CD4-positive, alpha-beta T cell treated with Interleukin-4 for 4 hours (primary cell): ENCODE measurements around the gene IRX3.

Experiments used
- DNase-seq: peaks from one replicate; pipeline ENCODE4 v3.0.0-alpha.2; 2020

The IRX3 gene

DNA sequence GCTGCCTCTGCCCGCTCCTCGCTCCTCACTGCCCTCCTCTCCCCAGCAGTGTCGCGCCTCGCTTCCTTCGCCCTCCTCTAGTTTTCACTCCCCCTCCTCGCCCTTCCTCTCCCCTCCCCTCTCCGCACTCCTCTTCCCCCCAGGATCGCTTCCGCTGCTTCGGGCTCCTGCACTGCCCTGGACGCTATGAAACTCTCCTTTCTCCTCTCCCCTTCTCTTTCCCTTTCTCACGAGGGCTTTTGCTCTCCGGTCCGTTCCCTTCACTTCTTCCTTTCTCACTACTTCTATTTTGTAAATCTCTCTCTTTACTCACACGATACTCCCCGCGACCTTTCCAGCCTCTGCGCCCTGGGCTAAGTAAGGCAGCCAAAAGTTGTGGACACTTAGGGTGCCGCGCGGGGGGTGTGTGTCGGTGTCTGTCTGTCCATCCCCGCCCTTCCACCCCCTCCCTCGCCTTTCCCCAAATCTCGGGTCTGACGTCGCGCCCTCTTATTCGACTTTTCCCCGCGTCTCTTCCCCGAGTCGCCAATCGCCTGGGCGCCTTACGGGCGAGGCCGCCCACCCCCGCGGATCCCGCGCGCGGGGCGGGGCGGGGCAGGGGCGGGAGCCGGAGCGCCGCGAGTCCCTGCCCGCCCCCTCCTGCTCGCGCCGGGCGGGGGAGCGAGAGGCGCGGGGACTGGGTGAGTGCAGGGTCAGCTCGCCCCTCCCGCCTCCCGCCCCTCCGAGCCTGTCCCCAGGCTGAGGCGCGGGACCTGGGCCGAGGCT lies at the start of gene IRX3:
Gene IRX3, minus strand, starts transcription at position 422 of the 765 bp plus-strand sequence. CDS start 737 bp downstream, outside the sequence.
- no peak for DNase-seq

DNA sequence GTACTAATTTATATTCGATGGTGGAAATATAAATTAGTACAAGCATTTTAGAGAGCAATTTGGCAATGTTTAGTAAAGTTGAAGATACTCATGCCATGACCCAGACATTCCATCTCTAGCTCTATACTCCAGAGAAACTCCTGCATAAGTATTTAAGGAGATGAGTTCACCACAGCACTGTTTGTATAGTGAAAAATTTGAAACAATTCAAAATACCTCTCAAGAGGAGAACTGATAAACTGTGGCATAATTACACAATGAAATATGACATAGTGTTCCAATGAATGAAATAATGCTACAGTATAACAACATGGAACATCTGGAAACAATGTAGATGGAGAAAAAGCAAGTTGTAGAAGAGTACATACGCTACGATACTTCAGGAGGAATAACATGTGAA lies 48.6 kb upstream of the IRX3 start:
- DNase-seq, result no peak

DNA sequence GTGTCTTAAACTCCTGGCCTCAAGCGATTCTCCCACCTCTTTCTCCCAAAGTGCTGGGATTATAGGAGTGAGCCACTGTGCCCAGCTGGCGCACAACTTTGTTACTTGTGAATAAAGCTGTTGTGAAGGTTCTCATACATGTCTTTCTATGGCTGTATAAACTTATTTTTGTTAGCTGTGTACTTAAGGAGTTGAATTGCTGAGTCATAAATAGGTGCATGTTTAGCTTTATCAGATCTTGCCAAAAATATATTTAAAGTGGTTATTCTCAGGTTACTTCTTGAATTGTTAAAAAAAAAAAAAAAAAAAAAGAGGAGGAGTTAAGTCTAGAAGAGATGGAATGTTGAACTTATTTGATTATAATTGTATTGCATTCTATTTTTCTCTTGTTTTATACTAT lies 47.6 kb upstream of the IRX3 start:
- DNase-seq, result no peak

DNA sequence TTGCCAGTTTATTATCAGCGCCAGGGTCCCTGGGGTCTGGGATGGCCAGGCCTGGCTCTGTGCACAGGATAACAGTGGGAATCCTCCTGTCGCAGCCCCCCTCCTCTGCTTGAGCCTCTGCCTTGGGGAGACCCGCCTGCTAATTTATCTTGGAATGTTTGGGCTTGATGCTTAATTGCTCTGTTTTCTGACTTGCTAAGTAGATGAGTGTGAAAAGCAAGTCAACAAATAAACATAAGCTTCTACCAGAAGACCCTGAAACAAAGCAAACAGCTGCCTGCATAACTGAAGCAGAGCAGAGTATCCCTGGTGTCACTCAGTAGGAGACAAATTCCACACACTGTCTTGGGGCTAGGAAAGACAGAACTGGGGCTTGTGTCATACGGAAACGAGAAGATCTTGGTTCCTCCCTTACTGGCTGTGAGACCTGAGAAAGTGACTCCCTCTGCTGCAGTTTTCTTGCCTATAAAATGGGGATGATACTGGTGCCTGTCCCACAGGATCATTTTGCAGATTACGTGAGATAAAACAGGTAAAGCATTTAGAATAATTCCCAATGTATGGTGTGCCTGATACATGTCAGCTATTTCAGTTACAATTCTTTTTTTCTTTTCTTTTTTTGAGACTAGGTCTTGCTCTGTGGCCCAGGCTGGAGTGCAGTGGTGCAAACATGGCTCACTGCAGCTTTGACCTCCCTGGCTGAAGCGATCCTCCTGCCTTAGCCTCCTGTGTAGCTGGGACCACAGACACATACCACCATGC lies 44.8 kb upstream of the IRX3 start:
- no peak for DNase-seq

DNA sequence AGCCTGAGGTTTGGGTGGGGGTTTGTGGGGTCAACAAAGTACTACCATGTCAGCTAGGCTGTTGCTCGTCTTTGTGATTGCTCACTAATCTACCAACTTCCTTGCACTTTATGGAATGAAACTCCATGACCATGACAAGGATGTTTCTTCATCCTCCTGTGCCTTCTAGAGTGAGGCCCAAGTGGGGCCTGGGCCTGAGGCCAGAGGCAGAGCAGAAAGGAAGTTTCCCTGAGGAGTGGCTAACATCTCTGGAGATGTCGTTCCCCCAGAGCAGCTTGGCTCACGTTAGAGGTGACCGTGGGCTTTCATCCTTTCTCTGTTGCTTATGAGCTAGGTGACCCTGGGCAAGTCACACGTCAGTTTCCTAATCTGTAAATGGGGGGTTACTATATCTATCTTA lies 41.0 kb upstream of the IRX3 start:
- DNase-seq, result no peak

DNA sequence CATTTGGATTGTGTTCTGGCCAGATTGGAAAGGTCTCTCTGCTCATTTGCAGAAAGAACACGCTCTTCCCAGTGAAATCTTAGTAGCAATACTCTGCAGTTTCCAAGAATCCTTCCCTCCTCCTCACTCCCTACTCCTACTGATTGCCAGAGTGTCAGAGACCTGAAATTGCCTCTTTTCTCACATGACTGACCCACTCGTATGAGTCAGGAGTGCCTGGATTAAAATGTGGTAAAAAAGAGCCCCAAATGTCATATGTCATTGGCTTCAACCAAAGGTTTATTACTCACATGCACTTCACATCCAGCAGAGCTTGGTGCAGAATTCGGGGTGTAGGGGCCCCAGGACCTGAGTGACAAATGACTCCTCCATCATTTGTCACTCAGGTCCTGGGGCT lies 39.7 kb upstream of the IRX3 start:
- DNase-seq, result no peak

DNA sequence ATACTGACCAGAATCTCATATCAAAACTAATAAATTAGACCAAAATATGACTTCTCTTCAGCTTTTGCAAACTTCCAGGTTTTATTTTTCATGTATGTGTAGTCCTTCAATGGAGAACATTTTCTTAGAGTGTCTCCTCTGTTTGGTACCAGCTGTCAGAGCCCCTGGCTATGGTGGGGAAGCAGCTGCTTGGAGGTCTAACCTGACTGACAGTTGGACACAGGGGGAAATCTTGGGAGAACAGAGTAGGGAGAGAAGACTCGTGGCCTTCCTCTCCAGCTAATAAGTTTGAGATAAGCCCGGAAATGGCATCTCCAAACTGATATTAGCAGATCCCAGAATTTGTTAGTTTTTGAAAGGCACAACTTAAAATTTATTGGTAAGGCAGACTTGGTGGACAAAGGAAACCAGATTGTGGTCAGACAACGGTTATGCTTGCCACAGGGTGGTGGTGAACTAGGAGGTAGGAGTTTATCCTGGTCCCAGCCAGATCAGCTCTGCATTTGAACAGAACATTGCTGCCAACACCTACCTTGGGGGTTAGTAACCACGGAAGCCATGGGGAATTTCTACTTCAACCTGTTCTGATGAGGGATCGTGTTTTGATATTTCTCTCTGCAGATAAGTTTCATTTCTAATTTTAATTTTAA lies 39.2 kb upstream of the IRX3 start:
- DNase-seq, result no peak

DNA sequence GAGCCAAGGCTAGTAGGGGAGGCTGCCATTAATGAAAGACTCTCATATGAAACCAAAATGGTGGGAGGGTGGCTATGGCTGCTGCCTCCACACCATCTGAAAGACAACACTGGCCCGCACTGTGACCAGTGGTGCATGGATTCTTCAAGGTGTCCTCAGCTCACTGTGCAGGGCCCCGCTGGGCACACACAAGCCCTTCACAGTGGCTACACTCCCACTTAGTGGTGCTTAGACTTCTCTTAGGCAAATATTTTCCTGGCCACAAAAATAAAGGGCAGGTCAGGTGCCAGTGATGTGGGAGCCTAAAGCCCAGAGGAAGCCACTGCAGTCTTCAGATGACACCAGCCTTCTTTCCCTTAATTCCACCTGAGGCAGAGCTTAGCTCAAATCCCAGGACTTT lies 38.1 kb upstream of the IRX3 start:
- DNase-seq, result no peak

DNA sequence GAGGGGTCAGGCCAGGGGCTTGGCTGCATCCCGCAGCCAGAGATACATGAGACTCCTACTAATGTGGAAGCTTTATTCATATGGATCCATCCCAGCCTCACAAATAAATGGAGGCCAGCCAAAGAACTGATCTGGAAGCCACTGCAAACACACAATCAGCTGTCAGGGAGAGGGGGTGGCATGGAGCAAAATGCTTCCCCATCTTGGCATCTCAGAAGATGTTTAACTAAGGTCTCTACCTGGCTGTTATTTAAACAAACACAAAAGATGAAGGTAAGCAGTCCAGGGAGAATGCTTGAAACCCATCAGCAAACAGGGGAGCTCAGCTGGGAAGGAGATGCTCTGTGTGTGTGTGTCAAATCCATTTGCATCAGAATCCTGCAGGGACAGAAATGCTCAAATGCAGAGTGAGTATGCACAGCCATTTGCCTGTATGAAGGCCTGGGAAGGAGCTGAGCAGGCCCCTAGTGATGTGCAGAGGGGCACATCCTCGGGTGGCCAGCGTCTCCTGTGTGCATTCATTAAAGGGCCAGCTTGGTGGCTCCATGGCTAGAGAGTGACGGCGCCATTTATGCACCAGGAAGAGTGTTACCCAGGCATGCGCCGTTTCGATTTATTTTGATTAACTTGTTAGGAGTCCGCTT lies 34.2 kb upstream of the IRX3 start:
- DNase-seq, result no peak

DNA sequence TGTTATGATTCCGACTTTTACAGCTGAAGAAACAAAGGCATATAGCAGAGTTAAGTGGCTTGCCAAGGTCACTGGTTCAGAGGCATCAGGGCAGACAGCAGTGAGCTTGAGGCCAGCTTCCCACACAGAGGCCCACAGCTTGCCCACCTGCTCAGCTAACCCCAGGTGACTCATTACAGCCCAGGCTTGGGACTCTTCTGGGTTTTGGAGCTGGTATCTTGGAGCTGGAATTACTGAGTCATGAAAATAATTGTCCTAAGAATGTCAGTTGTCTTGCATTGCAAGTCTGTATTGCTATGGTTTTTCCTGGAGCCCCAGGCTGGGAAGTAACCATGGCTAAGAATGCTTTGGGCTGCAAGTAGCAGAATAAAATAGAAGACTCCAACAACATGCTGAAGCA lies 32.4 kb upstream of the IRX3 start:
- no peak for DNase-seq

DNA sequence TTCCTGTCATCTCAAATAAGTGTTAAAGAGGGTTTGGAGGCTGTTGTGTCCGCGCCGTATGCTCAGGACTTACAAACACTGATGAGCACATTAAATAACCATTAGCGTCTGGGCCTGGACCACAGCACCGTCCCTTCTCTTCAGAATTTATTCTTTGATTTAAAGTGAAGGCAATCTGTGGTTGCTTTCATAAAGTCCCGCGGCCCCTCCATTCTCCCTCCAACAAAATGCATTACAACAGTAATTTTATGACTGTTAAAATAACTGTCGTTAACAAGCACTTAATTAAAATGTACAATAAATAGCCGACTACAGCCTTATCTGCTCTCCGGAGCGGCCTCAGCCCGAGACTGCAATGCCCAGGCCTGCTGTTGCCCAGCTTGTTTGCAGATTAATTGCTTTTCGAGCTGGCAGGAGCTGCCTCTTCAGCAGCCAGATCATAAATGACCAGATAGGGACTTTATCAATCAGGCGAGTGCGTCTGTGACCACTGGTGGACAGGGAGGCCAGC lies 30.6 kb upstream of the IRX3 start:
- no peak for DNase-seq

DNA sequence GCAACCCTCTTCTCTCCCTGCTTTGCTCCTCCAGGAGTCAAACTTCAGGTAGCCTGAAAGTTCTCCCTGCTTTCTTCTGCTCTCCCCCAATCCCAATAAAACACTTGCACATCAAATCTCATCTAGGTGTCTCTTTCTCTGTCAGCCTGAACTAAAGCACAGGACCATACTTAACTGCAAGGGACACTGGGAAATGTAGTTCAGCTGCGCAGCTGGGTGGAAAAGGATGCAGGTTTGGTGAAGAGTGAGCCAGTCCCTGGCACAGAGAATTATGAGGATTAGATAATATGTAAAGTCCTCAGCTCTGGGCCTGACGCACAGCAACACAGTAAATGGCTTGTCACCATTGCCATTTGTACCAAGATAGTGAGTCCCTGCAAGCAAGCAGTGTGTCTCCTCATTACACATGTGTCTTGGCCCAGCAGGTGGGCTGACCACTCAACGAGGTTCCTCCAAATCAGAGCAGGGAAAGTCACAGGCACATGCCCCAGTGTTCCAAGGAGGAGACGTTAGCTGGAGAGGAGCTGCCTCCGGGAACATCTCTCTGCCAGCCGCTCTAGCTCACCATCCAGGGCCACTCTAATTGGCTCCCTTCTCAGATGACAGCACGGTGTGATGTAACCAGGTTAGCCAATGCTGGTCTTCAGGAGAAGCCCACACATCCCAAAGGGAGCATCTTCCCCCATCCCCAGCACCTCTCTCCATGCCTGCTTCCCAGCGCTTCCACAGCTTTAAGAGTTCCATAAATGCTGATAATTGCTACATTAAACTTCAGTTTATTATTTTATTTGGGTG lies 29.7 kb upstream of the IRX3 start:
- no peak for DNase-seq

DNA sequence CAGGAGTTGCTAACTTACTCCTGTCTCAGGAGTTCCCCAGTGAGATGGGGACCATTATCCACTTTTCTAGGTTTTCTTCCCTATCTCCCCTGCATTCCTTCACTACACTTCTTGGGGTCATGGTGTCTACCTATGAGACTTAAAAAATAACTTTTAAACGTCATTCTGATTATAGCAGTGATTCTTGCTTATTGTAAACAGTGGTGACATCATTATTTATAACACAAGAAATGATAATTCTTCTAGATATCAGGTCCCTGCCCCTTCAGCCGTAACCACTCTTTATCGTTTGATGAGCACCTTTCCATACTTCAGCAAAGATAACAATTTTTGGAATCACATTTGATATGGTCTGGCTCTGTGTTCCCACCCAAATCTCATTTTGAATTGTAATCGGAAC lies 27.2 kb upstream of the IRX3 start:
- DNase-seq, result no peak

DNA sequence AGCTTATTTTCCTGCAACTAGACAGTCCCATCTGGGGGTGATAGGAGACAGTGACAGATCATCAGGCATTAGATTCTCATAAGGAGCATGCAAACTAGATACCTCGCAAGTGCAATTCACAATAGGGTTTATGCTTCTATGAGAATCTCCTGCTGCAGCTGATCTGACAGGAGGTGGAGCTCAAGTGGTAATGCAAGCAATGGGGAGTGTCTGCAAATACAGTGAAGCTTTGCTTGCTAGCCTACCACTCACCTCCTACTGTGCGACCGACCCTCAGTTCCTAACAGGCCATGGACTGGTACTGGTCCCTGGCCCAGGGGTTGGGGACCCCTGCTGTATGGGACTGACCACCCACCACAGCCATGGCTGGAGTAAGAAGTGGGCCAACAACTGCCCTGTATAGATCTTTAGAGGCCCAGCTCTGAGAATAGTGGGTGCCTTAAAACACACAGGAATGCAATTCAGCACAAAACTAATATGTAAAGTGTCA lies 26.0 kb upstream of the IRX3 start:
- DNase-seq, result no peak

DNA sequence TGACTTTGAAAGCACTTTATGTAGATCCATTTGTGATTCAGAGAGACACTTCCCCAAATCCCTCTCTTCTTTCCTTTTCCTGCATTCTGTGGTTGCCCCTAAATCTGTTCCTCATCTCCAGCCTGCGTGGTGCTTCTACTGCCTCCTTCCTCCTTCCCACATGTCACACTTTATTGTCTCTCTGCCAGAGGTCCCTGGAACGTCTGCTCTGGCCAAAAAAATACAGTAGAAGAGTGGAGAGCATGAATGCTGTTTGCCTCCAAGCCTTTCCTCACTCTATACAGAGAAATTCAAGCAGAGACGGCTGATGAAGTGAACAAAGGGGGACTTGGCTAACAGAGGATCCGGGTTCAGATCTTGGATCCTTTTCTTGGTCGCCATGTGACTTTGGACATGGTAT lies 22.8 kb upstream of the IRX3 start:
- DNase-seq, result no peak

DNA sequence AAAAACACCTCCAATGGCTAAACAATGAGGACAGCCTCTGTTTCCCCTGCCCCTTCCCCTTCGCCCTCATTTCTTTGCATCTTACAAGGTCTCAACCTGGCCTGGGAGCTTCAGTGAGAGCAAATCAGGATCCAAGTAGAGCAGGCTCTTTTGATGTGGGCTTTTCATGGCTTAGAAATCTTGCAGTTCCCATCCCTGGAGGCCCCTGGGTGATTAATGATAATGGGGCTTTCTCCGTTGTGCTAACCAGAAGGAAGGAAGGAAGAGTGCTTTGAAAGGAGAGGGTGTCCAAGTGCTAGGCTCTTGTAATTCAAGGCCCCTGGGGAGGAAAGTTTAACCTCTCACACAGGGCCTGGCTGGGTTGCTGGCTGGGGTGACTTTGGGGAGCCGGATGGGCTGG lies 18.5 kb upstream of the IRX3 start:
- DNase-seq, result no peak

DNA sequence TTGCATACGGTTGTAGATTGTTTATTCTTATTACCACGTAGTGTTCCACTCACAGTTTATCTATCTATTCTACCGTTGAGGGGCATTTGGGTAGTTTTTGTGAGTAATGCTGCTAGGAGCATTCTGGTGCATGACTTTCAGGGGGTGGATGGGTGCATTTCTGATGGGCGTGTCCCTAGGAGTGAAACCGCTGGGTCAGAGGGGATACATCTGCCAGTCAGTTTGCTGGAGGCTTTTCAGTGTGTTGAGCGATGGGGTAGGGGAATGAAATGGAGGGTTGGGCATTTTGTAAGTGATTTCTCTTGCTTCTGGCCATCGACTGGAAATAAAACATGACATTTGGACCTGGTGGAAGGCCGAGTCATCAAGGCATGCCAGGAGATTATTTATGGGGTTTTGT lies 17.0 kb upstream of the IRX3 start:
- DNase-seq, result no peak

DNA sequence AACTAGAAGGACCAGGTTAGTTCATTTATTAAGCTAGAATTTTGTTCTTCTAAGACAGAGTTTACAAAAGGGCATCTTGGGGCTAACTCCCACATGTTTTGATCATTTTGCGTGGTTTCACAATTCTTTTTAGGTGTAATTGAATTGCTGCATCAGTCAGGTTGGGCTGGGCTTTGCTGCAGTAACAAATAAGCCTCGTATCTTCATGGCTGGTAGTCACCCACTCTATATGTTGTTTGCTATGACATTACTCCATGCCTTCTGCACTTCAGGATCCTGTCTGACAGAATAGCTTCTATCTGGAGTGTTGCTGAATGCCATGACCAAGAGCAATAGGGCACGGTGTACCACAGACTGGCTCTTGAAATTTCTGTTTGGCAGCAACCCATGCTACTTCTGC lies 10.6 kb upstream of the IRX3 start:
- DNase-seq, result no peak

DNA sequence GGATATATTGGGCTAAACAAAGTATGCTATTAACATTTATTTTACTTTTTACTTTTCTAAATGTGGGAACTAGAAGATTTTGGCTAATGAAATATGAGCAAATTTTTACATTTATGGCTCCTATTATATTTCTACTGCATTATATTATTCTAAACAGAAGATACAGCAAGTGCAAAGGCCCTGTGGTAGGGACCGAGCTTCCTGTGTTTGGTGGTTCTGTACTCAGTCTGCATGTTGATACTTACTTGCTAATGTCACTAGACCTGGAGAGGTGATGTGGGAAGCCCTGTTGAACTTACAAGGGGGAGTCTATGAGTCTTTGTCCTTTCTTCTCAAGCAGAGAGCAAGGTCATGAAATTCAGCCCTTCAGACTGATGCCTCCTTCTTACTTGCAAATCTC lies 10.0 kb upstream of the IRX3 start:
- no peak for DNase-seq

DNA sequence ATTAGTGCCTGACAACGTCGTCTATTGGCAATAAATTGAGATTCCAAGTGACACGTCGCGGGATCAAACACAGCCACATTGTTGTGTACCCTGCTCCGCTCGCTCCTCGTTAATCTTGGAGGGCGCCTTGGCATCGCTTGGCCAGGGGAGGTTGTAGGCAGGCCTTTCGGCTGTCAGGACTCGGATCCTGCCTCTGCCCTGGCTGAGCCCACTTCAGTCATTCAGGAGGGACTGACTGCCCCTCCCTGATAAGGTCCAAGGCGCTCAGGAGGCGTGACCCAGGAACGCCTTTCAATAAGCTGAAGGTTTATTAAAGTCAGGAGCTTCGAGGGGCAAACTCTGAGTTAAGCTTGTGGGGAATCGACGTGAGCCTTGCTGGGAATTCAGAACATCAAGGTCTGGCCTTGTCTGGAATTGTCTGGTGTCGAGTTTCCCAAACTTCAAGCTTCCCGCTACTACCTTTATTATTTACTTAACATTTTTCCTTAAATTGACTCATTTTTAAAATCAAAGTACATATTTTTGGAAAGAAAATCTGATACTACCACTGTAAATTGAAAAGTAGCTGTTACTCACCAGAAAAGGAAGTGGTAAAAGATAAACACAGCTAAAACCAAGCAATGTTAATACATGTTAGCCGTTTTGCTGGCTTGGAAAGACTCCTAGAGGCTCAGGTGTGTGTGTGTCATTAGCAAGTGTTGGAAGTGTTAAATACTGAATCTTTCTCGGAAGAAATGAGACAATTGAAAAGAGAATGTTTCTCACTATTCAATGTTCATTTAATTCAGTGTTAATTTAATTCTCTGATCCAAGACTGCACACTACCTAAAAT lies 5.3 kb upstream of the IRX3 start:
- no peak for DNase-seq
